Measurements from ENCODE around the gene ZBED5.
A peak's percentile ranks its signal among the peaks of the same experiment; 100 is the strongest.

GRCh38 chr11:10808235-10808552 is 49.7 kb downstream of the ZBED5 start:
- no peak for TF ChIP-seq CTCF (conservative IDR thresholded peaks at IDR 0.05)
- TF ChIP-seq ZFX (IDR thresholded peaks at IDR 0.05): peak; percentile 78

Measured in C4-2B (cell line).